ENCODE measurements around the gene GPR17.
A peak's percentile ranks its signal among the peaks of the same experiment; 100 is the strongest.

Gene GPR17

DNA sequence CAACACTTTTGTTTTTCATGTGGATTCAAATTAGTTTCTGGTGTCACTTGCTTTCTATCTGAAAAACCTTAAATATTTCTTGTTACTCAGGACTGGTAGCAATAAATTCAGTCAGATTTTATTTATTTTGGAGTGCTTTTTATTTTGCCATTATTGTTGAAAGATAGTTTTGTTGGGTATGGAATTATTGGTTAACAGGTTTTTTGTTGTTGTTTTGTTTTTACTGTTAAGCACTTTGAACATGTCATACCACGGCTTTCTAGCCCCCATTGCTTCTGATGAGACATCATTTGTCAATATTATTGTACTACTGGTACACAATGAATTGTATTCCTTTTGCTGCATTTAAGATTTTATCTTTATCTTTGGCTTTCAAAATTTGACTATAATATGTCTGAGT lies 42.5 kb downstream of the GPR17 start:
- H3K4me2 ChIP-seq (ENCODE audit: low read depth, low read length, poor library complexity, severe bottlenecking), result no peak overlapping the region
- H3K79me2 ChIP-seq (ENCODE audit: insufficient read depth, low read length), result no peaks in the 10 kb centered on the region
- H4K20me1 ChIP-seq (ENCODE audit: low read depth, low read length), result no peaks in the 10 kb centered on the region
- H3K9ac ChIP-seq (ENCODE audit: low read length), result no peak overlapping the region
- H3K9me3 ChIP-seq (ENCODE audit: insufficient read depth, low read length), result peaks cover 16% of the 10 kb centered on the region; the same call in 1 of the 2 replicates
- H3K9me2 ChIP-seq (replicated peaks; ENCODE audit: insufficient read depth, low read length), result no peaks in the 10 kb centered on the region
- no peaks in the 10 kb centered on the region for H3F3A ChIP-seq (ENCODE audit: insufficient read depth)
- H3K36me3 ChIP-seq (ENCODE audit: low read length), result no peaks in the 10 kb centered on the region
- H2AFZ ChIP-seq (ENCODE audit: low read depth, low read length, severe bottlenecking), result no peak overlapping the region
- H3K27ac ChIP-seq (ENCODE audit: low read depth, low read length), result no peak overlapping the region
- TF ChIP-seq, protein P1, sequence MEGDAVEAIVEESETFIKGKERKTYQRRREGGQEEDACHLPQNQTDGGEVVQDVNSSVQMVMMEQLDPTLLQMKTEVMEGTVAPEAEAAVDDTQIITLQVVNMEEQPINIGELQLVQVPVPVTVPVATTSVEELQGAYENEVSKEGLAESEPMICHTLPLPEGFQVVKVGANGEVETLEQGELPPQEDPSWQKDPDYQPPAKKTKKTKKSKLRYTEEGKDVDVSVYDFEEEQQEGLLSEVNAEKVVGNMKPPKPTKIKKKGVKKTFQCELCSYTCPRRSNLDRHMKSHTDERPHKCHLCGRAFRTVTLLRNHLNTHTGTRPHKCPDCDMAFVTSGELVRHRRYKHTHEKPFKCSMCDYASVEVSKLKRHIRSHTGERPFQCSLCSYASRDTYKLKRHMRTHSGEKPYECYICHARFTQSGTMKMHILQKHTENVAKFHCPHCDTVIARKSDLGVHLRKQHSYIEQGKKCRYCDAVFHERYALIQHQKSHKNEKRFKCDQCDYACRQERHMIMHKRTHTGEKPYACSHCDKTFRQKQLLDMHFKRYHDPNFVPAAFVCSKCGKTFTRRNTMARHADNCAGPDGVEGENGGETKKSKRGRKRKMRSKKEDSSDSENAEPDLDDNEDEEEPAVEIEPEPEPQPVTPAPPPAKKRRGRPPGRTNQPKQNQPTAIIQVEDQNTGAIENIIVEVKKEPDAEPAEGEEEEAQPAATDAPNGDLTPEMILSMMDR (IDR thresholded peaks at IDR 0.05; ENCODE audit: insufficient read depth, low read length, poor library complexity, severe bottlenecking), result no peak
- TF ChIP-seq EZH2phosphoT487 (conservative IDR thresholded peaks at IDR 0.05; ENCODE audit: low read length), result no peak
- no peak overlapping the region for H3K4me3 ChIP-seq (ENCODE audit: insufficient read depth, low read length, poor library complexity, severe bottlenecking)
- no peaks in the 10 kb centered on the region for H3K27me3 ChIP-seq (ENCODE audit: low read length)

DNA sequence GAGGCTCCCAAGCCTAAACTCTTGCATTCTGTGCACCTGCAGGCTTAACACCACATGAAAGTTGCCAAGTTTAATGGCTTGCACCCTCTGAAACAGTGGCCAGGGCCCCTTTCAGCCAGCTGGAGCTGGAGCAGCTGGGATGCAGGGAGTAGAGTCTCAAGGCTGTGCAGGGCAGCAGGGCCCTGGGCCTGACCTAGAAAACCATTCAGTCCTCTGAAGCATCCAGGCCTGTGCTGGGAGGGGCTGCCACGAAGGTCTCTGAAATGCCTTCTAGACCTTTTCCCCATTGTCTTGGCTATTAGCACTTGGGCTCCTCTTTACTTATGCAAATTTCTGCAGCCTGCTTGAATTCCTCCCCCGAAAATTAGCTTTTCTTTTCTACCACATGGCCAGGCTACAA lies 44.7 kb downstream of the GPR17 start:
- H3F3A ChIP-seq (ENCODE audit: insufficient read depth), result no peaks in the 10 kb centered on the region
- H3K9me2 ChIP-seq (replicated peaks; ENCODE audit: insufficient read depth, low read length), result no peaks in the 10 kb centered on the region
- no peak for TF ChIP-seq EZH2phosphoT487 (conservative IDR thresholded peaks at IDR 0.05; ENCODE audit: low read length)
- TF ChIP-seq, protein P1 (IDR thresholded peaks at IDR 0.05; ENCODE audit: insufficient read depth, low read length, poor library complexity, severe bottlenecking), result no peak
- no peak overlapping the region for H3K27ac ChIP-seq (ENCODE audit: low read depth, low read length)
- no peak overlapping the region for H3K4me2 ChIP-seq (ENCODE audit: low read depth, low read length, poor library complexity, severe bottlenecking)
- H2AFZ ChIP-seq (ENCODE audit: low read depth, low read length, severe bottlenecking), result no peak overlapping the region
- H3K79me2 ChIP-seq (ENCODE audit: insufficient read depth, low read length), result no peaks in the 10 kb centered on the region
- H3K36me3 ChIP-seq (ENCODE audit: low read length), result no peaks in the 10 kb centered on the region
- peaks cover 16% of the 10 kb centered on the region; the same call in 1 of the 2 replicates for H3K9me3 ChIP-seq (ENCODE audit: insufficient read depth, low read length)
- H3K27me3 ChIP-seq (ENCODE audit: low read length), result no peaks in the 10 kb centered on the region
- no peaks in the 10 kb centered on the region for H4K20me1 ChIP-seq (ENCODE audit: low read depth, low read length)
- H3K9ac ChIP-seq (ENCODE audit: low read length), result no peak overlapping the region
- H3K4me3 ChIP-seq (ENCODE audit: insufficient read depth, low read length, poor library complexity, severe bottlenecking), result no peak overlapping the region

DNA sequence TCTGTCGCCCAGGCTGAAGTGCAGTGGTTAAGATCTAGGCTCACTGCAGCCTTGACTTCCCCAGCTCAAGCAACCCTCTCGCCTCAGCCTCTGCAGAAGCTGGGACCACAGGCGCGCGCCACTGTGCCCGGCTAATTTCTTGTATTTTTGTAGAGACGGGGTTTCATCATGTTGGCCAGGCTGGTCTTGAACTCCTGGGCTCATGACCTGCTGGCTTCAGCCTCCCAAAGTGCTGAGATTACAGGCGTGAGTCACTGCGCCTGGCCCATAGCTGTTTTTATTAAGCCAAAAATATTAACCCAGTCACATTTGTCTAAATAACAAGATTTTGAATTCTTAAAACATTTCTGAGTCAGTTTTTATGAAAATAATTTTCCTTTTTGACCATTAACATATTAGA lies 49.0 kb downstream of the GPR17 start:
- no peaks in the 10 kb centered on the region for H3K9me2 ChIP-seq (replicated peaks; ENCODE audit: insufficient read depth, low read length)
- H2AFZ ChIP-seq (ENCODE audit: low read depth, low read length, severe bottlenecking), result no peak overlapping the region
- H3K27me3 ChIP-seq (ENCODE audit: low read length), result no peaks in the 10 kb centered on the region
- H3K27ac ChIP-seq (ENCODE audit: low read depth, low read length), result no peak overlapping the region
- H3K4me2 ChIP-seq (ENCODE audit: low read depth, low read length, poor library complexity, severe bottlenecking), result peak overlapping the region; percentile 51
- H3K36me3 ChIP-seq (ENCODE audit: low read length), result no peaks in the 10 kb centered on the region
- H3K79me2 ChIP-seq (ENCODE audit: insufficient read depth, low read length), result no peaks in the 10 kb centered on the region
- no peak overlapping the region for H3K4me3 ChIP-seq (ENCODE audit: insufficient read depth, low read length, poor library complexity, severe bottlenecking)
- H4K20me1 ChIP-seq (ENCODE audit: low read depth, low read length), result no peaks in the 10 kb centered on the region
- peaks cover 6% of the 10 kb centered on the region; the same call in 1 of the 2 replicates for H3F3A ChIP-seq (ENCODE audit: insufficient read depth)
- no peak for TF ChIP-seq EZH2phosphoT487 (conservative IDR thresholded peaks at IDR 0.05; ENCODE audit: low read length)
- TF ChIP-seq, protein P1 (IDR thresholded peaks at IDR 0.05; ENCODE audit: insufficient read depth, low read length, poor library complexity, severe bottlenecking), result no peak
- H3K9ac ChIP-seq (ENCODE audit: low read length), result no peak overlapping the region
- H3K9me3 ChIP-seq (ENCODE audit: insufficient read depth, low read length), result peaks cover 12% of the 10 kb centered on the region; the same call in 1 of the 2 replicates

Measured in SU-DHL-6 (cell line).